HG03442 (cell line): ENCODE measurements around the gene PIP5K1B.

Experiments used
- ATAC-seq: cut with Tn5 transposase; IDR thresholded peaks from one replicate; pipeline ENCODE4 v1.9.1; 2021; ENCODE audit warnings: mild to moderate bottlenecking, moderate library complexity; ENCODE audit not compliant: unreplicated experiment

The PIP5K1B gene

GRCh38 chr9:68947842-68948569, 243.0 kb downstream of the PIP5K1B start:
- no peak for ATAC-seq

GRCh38 chr9:68949271-68950000, 244.4 kb downstream of the PIP5K1B start:
- ATAC-seq, result no peak

GRCh38 chr9:68950188-68950587, 245.1 kb downstream of the PIP5K1B start:
- ATAC-seq, result no peak

- no peak for ATAC-seq
Observed at GRCh38 chr9:68950689-68951088, 245.6 kb downstream of the PIP5K1B start.

GRCh38 chr9:68951879-68952659, 247.0 kb downstream of the PIP5K1B start:
- peak; percentile 63 for ATAC-seq

- no peak for ATAC-seq
Observed at GRCh38 chr9:68953771-68954170, 248.7 kb downstream of the PIP5K1B start.

DNA sequence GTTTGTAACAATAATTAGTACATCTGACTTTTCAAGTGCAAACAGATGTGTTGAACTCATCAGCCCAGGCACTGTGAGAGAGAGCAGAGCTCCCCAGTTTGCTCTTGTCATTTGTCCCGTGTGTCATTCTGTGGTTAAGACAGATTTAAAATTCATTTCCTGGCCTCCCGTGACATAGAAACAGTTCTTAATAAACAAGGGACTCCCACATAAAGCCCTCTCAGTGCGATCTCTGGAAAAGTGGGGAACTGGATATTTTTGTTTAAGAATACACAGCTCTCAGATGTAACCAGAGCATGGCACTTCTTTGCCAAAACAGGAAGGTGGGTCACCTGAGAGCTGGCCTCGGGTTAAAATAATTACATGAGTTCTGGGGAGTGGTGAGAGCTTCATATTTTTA, 250.3 kb downstream of the PIP5K1B start:
- ATAC-seq, result no peak

- no peak for ATAC-seq
Observed at GRCh38 chr9:68957479-68957878, 252.4 kb downstream of the PIP5K1B start.

GRCh38 chr9:68961587-68961986, 256.5 kb downstream of the PIP5K1B start:
- no peak for ATAC-seq

GRCh38 chr9:68963416-68963815, 258.4 kb downstream of the PIP5K1B start:
- no peak for ATAC-seq

DNA sequence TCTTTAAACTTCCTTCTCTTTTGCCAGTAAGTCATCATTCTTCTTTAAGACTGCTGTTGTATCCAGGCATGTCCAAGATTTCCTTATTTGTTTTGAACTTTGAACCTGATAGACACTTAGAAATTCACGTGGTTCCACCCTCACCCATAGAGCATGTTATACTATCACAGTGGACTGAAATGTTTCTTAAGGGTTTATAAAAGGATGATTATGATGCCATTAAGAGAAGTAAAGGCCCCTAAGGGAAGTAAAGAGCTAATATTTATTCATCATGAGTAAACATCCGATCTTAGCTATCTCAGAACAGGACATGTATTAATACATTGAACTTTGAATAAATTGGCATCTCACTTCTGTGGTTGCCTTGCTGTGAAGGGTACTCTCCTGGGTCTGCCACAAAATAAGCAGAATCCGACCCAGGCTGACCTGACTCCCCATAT, 259.1 kb downstream of the PIP5K1B start:
- ATAC-seq, result no peak

DNA sequence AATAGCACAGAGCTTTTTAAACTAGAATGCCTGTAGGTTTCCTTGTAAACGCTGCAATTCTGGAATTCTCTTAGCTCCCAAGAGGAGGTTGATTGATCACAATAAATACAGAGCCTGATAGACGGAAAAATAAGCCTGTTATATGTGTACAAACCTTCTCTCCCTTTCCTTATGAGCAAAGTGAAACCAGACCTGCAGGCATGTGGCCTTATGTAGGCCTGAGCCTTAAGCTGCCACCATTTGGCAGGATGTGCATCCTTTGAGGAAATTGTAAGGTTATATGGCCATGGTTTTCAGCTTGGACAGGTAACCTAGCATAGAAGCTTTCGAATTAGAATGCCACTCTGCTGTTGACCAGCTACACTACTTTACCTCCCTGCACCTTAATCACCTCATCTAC, 259.7 kb downstream of the PIP5K1B start:
- no peak for ATAC-seq

GRCh38 chr9:68966496-68966944, 261.5 kb downstream of the PIP5K1B start:
- ATAC-seq, result peak; percentile 74

GRCh38 chr9:68967800-68968199, 262.8 kb downstream of the PIP5K1B start:
- no peak for ATAC-seq

DNA sequence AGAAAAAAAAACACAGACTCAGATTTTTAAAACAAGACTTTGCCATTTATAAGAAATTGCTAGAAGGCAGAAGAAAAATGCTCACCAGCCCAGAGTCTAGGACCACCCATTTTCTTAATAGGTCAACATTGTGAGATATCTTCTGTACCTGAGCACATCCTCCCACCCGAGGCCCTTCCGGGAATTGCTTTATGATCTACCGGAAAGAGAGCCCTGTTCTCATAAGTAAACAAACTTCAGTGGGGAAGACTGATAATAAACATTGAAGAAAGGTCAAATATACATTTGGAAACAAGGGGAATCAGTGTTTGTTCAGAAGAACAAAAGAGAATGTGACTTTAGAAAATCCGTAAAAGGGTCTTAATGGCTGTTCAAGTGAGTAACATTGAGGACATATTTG, 264.5 kb downstream of the PIP5K1B start:
- ATAC-seq, result no peak

GRCh38 chr9:68970151-68970550, 265.1 kb downstream of the PIP5K1B start:
- no peak for ATAC-seq

DNA sequence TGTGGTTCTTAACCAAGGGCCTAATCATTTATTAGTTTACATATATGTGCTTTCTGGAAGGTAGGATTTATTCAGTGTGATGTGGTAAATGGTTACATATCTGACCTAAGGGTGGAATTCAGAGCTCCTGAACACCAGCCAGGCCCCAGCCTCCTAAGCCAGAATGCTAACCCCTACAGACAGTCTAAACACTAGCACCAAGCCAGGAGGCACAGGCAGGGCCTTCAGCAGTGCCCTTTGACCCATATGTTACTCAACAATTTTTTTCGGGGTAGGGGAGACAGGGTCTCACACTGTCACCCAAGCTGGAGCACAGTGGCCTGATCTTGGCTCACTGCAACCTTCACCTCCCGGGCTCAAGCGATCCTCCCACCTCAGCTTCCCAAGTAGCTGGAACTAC, 268.6 kb downstream of the PIP5K1B start:
- no peak for ATAC-seq

DNA sequence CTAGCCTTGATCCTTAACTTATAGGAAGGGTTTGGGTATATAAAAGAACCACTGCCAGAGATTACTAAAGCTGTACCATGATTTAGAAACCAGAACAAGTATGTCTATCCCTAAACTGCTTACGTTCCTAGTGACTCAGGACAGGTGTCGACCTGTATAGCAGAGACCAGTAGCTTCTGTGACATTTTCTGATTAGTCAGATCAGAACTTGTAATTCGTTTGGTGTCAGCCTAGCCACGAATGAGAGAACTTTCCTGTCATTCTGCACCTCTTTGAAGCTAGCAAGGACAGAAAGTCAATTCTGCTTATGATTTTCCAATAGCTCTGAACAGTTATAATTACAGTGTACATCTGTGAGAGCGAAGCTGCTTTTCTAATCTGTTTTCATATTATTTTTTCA, 269.4 kb downstream of the PIP5K1B start:
- peak; percentile 96 for ATAC-seq

DNA sequence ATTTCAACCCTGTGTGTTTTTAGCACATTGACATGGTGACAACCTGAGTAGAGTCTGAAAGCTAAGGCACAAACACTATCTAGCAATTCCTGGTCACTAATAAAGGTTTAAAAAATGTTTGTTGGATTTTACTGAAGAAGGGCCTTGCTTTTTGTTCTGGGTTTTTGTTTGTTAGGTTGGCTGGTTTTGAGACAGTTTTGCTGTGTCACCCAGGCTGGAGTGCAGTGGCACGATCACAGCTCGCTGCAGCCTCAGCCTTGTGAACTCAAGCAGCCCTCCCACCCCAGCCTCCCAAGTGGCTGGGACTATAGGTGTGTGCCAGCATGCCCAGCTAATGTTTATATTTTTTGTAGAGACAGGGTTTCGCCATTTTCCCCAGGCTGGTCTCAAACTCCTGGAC, 269.9 kb downstream of the PIP5K1B start:
- no peak for ATAC-seq

GRCh38 chr9:68975365-68976043, 270.5 kb downstream of the PIP5K1B start:
- ATAC-seq, result no peak

DNA sequence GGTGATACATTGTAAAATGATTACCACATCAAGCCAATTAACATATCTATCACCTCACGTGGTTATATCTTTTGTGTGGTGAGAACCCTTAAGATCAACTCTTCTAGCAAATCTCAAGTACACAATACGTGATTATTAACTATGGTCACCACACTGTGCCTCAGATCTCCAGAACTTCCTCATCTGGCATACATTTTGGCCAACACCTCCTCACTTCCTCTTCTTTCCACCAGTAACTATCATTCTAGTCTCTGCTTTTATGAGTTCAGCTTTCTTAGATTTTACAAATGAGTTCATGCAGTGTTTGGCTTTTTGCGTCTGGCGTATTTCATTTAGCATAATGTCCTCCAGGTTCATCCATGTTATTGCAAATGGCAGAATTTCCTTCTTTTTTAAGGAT, 273.0 kb downstream of the PIP5K1B start:
- no peak for ATAC-seq
